Hepatocyte (in vitro differentiated cells): ENCODE results near the gene ADIPOR2.

Source experiments
- CTCF ChIP-seq: fragments of 200-600 bp; sonication (generic); IDR thresholded peaks from 2 replicates; pipeline ENCODE4 v1.5.1; 2016; ENCODE audit warnings: antibody characterized with exemption, mild to moderate bottlenecking; ENCODE audit not compliant: poor library complexity
- EZH2 ChIP-seq: fragments of 200-600 bp; sonication (generic); IDR thresholded peaks from 2 replicates; pipeline ENCODE4 v1.6.1; 2016; ENCODE audit warnings: antibody characterized with exemption, mild to moderate bottlenecking, borderline replicate concordance
- EZH2phosphoT487 ChIP-seq: fragments of 200-600 bp; sonication (generic); IDR thresholded peaks from one replicate; pipeline ENCODE4 v1.6.1; 2018; ENCODE audit warnings: antibody characterized with exemption, mild to moderate bottlenecking, low read depth, moderate library complexity; ENCODE audit not compliant: unreplicated experiment, severe bottlenecking

GRCh38 chr12:1795785-1796514 is 105.1 kb downstream of the ADIPOR2 start:
- TF ChIP-seq CTCF = peak; percentile 88
- TF ChIP-seq EZH2 = no peak
- TF ChIP-seq EZH2phosphoT487 = no peak
